Prostate gland (tissue), 2 donors: ENCODE data around the gene MLIP.

Experiments
- POLR2A ChIP-seq: fragments of 450-650 bp; IDR thresholded peaks from one replicate; pipeline ENCODE4 v1.6.1; 2016; ENCODE audit warnings: antibody characterized with exemption, mild to moderate bottlenecking
- POLR2AphosphoS5 ChIP-seq: sonication (generic); formaldehyde crosslinking; IDR thresholded peaks from one replicate; pipeline ENCODE4 v1.6.1; 2017; ENCODE audit warnings: antibody characterized with exemption
- TF ChIP-seq, protein P1 (sequence below), 4 experiments: fragments of 200-600 bp in 2 of 4; fragments of 450-650 bp in 2 of 4; sonication (generic) in 2 of 4; IDR thresholded peaks; 1 replicate in 3 of 4; 2 replicates in 1 of 4; pipeline ENCODE4 v1.5.1; 2016 to 2019; ENCODE audit warnings: antibody characterized with exemption in 4 of 4, mild to moderate bottlenecking in 2 of 4, moderate library complexity in 2 of 4

DNA sequence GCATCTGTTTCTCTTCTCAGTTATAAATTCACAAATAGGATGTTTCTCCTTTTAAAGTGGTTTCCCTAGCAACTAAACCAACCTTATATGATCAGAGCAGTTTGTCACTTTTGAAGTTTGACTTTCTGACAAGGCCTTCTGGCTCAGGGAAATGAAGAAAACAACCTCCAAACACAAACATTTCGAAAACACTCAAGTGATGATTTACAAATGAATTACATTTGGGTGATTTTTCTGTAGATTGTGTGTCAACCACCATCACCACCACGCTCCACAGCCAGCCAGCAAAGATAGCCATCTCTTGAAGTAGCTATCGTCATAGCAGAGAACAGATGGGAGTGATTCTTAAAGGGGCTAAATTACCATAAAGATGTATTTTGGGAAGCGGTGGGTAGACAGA, 16.5 kb upstream of the MLIP start:
- TF ChIP-seq POLR2A (no peak), POLR2AphosphoS5 (no peak)
- TF ChIP-seq, protein P1, sequence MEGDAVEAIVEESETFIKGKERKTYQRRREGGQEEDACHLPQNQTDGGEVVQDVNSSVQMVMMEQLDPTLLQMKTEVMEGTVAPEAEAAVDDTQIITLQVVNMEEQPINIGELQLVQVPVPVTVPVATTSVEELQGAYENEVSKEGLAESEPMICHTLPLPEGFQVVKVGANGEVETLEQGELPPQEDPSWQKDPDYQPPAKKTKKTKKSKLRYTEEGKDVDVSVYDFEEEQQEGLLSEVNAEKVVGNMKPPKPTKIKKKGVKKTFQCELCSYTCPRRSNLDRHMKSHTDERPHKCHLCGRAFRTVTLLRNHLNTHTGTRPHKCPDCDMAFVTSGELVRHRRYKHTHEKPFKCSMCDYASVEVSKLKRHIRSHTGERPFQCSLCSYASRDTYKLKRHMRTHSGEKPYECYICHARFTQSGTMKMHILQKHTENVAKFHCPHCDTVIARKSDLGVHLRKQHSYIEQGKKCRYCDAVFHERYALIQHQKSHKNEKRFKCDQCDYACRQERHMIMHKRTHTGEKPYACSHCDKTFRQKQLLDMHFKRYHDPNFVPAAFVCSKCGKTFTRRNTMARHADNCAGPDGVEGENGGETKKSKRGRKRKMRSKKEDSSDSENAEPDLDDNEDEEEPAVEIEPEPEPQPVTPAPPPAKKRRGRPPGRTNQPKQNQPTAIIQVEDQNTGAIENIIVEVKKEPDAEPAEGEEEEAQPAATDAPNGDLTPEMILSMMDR (IDR thresholded peaks at IDR 0.05), result no peak
